ENCODE data around the gene GRAMD2B.

The GRAMD2B gene

DNA sequence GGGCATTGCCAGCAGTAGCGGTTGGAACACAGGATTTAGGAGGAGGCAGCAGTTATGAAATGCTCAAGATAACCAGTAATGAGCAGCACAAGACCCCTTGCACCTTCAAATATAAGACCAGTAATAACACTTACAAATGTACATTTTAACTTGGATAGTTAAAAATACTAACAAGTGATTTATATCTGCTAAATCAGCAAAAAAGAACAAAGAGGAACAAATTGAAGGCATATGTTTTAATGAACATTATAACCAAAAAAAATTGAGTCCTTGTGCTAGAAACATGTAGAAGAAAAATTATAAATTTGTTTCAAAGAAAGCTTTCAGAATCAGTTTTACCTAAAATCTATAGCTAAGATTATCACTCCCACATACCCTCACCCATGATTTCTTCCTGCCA, 119.8 kb downstream of the GRAMD2B start:
- DNase-seq (ENCODE audit: low spot score): no peak

GRCh38 chr5:126543660-126544059, 120.5 kb downstream of the GRAMD2B start:
- no peak for DNase-seq (ENCODE audit: low spot score)

Measured in ecto neural progenitor cell (in vitro differentiated cells).